NOMO-1 (cell line): ENCODE measurements around the gene KDELR1.

Source experiments
- DNase-seq, 2 experiments: peaks; one replicate each; lab custom pipeline; 2025; ENCODE audit not compliant: unreplicated experiment in 2 of 2; lab: John Stamatoyannopoulos, UW

Gene KDELR1

DNA sequence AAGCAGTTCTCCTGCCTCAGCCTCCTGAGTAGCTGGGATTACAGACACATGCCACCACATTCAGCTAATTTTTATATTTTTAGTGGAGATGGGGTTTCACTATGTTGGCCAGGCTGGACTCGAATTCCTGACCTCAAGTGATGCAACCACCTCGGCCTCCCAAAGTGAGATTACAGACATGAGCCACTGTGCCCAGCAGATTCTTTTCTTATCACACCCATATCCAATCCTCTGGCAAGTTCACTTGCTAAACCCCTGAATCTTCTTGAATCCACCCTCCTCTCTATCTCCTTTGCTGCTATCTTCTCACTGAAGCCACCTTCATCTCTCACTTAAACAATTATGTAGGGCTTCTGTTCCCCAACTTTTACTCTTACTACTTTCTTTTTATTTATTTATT, 45.2 kb downstream of the KDELR1 start:
- no peak for DNase-seq

GRCh38 chr19:48344892-48345291, 46.5 kb downstream of the KDELR1 start:
- DNase-seq = no peak

GRCh38 chr19:48342841-48343540, 48.4 kb downstream of the KDELR1 start:
- DNase-seq = no peak

GRCh38 chr19:48342414-48342738, 49.0 kb downstream of the KDELR1 start:
- DNase-seq = no peak

DNA sequence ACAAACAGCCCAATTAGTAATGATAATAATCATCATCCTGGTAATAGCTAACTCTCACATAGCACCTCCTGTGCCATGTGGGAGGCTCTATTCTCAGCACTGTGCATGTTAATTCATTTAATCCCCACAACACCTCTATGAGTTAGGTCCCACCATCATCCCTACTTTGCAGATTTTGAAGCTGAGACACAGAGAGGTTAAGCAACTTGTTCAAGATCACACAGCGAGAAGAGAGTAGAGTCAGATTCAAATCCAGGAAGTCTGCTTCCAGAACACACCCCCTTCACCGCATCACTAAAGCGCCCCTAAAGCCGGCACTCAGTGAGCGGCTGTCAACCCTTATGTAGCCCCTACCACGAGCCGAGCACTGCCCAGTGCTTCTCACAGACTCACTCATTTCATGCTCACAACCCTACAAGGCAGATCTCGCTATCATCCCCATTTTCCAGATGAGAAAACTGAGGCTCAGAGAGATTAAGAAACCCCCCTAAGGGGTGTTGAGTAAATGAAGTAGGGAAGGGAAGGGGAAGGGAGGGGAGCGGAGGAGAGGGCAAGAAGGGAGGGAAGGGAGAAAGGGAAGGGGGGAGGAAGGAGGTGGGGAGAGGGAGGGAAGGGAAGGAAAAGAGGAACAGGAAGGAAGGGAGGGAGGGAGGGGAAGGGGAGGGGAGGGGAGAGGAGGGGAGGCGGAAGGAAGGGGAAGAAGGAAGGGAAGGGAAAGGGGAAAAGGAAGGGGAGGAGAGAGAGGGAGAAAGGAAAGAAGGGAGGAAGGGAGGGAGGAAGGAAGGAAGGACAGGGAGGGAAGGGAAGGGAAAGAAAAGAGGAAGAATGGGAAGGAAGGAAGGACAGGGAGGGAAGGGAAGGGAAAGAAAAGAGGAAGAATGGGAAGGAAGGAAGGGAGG, 49.6 kb downstream of the KDELR1 start:
- no peak for DNase-seq

- DNase-seq = no peak
These were observed 50.4 kb downstream of the KDELR1 start for GRCh38 chr19:48340995-48341394.

DNA sequence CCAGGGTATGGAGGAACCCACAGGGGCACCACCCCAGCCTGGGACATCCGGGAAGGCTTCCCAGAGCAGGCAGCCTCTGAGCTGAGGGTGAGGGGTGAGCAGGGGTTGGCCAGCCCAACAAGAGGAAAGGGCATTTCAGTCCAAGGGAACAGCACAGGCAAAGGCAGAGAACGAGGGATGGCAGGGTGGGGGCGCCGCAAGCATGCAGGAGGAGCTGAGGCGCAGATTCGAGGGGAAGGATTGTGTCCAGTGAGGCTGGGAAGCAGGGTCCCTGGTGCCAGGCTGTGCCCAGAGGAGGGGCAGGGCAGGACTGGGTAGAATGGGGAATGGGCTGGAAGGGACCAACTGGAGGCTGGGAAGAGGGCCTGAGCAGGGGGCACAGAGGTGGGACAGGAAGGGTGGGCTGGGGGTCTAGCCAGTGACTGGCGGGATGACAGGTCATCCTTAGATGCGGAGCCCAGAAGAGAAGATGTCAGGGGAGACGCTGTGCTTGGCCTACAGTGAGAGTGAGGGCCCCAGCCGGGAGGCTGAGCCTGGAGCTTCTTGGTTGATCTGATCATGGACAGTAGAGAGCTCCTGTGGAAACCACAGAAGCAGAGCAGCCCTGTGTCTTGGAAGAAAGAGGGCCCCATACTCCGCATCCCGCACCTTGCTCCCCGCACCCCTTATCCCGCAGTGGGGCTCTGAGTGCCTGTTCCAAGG, 52.4 kb downstream of the KDELR1 start:
- no peak for DNase-seq

DNA sequence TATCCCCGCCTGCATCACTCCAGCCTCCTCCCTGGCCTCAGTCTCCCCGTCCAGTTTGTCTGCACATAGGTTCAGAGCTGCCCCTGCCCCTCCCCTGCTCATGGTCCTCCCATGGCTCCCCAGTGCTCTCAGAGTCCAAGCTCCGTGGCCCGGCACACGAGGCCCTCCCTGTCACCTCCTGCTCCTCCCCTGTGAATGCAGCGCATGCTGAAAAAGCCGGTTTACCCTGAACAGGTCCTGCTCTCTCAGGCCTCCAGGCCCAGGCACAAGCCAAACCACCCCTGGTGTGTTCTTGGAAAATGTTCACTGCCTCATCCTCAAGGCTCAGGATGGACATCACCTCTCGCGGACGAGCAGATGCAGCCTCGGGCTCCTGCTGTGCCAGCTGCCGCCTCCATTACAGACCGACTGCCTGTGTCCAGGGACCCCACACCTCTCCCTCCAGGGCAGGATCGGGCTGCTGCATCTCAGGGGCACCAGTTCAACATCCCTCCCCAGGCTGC, 53.0 kb downstream of the KDELR1 start:
- no peak for DNase-seq

DNA sequence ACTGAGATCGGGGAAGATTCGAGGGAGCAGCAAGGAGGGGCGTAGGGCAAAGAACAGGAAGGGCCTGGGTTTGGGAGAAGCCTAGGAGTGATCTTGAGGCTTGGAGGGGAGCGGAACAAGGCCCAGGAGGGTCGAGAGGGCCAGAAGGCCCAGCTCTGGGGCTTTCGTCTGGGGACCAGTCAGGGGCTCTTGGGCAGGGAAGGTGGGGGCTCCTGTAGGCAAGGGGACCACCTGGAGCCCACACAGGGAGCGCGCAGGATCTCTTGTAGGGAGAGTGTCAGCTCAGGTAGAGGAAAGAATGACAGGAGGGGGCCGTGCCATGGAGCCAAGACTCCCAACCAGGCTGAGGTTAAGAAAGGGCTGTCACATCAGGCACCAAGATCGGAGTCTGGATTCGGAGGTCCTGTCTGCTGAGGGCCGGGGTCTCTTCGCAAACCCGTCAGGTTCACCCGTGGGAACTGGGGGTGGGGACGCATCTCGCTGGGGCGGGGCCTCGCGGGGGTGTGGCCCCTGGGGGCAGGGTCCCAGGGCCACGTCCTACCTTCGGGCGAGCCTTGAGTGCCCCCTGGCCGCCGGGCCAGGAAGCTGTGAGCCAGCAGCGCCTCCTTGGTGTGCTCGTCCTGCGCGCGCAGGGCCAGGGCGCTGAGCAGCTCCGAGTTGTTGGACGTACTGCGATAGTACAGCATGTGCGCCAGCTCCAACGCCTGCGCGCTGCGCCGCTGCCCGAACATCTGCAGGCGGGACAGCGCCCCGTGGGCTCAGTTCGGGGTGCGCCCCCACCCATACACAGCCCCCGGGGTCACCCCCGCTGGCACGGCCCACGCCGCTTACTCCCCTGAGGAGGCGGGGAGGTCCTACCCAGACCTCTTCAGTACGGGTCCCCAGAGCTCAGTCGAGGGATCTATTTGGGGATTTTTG, 57.6 kb downstream of the KDELR1 start:
- peak; percentile 87 to 94 for DNase-seq

DNA sequence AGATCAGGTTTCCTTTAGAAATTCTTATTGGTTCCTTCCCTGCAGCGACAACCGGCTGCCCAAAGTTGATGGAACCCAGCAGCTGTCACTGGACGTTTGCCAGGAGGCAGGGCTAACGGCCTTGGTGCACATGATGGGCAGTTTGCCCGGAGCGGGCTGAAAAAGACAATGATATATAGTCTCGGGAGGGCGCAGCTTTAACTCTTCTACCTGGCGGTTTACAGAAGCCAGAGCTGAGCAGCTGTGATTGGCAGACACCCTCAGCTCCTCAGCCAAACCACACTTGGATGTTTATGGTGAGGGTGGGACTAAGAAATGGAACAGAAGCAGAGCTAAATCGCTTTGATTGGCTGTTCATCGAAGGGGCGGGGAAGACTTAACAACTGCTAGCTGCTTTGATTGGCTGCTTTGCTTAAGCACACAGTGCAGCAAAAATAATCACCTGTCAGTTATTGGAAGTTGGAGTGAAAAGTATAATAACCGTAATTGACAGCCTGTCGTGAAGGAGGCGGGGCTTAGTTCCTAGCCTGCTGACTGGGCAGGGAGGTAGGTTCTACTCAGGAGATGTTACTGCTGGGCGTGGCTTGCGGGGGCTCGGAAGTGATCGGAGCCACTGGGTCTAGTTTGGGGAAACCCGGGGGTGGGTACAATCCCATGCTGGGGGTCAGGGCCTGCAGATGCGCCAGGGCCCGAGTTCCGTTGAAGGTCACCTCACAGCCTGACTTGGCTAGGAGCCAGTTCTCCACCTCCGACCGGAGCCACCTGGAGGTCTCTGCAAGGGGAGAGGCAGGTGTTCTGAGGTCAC, 58.5 kb downstream of the KDELR1 start:
- DNase-seq = peak; percentile 99 to 100
